ENCODE results near the gene CRYBB1.

The CRYBB1 gene

GRCh38 chr22:26606611-26607010, 11.2 kb downstream of the CRYBB1 start:
- Histone ChIP-seq H3K27me3 (ENCODE audit: insufficient read depth, low read length) (no peaks in the 10 kb centered on the region), H3K36me3 (ENCODE audit: insufficient read depth, low read length) (no peaks in the 10 kb centered on the region), H2AFZ (ENCODE audit: low read length, unreplicated experiment) (no peak overlapping the region), H3K79me2 (ENCODE audit: control insufficient read depth, insufficient read depth, low read length, unreplicated experiment) (no peaks in the 10 kb centered on the region), H3K4me3 (ENCODE audit: low read depth, low read length) (no peak overlapping the region), H3K4me1 (ENCODE audit: control insufficient read depth, insufficient read depth, low read length, unreplicated experiment) (peaks cover 10% of the 10 kb centered on the region), H3K27ac (ENCODE audit: low read depth, low read length) (peak overlapping the region; percentile 52; the same call in 1 of the 2 replicates)

GRCh38 chr22:26604368-26604767, 13.5 kb downstream of the CRYBB1 start:
- no peak overlapping the region for H3K27ac ChIP-seq (ENCODE audit: low read depth, low read length)

GRCh38 chr22:26602127-26602526, 15.7 kb downstream of the CRYBB1 start:
- H3K4me3 ChIP-seq (ENCODE audit: low read depth, low read length) = no peak overlapping the region
- H3K27ac ChIP-seq (ENCODE audit: low read depth, low read length) = no peak overlapping the region
- no peak overlapping the region for H2AFZ ChIP-seq (ENCODE audit: low read length, unreplicated experiment)
- H3K27me3 ChIP-seq (ENCODE audit: insufficient read depth, low read length) = no peaks in the 10 kb centered on the region; the same call in 1 of the 2 replicates
- H3K4me1 ChIP-seq (ENCODE audit: control insufficient read depth, insufficient read depth, low read length, unreplicated experiment) = peaks cover 4% of the 10 kb centered on the region
- H3K79me2 ChIP-seq (ENCODE audit: control insufficient read depth, insufficient read depth, low read length, unreplicated experiment) = no peaks in the 10 kb centered on the region
- no peaks in the 10 kb centered on the region for H3K36me3 ChIP-seq (ENCODE audit: insufficient read depth, low read length)

More at GRCh38 chr22:26604368-26604767, 13.5 kb downstream of the CRYBB1 start:
- Histone ChIP-seq H3K4me3 (ENCODE audit: low read depth, low read length) (no peak overlapping the region), H3K27me3 (ENCODE audit: insufficient read depth, low read length) (no peaks in the 10 kb centered on the region; the same call in 1 of the 2 replicates), H3K4me1 (ENCODE audit: control insufficient read depth, insufficient read depth, low read length, unreplicated experiment) (peaks cover 4% of the 10 kb centered on the region), H2AFZ (ENCODE audit: low read length, unreplicated experiment) (no peak overlapping the region), H3K79me2 (ENCODE audit: control insufficient read depth, insufficient read depth, low read length, unreplicated experiment) (no peaks in the 10 kb centered on the region), H3K36me3 (ENCODE audit: insufficient read depth, low read length) (no peaks in the 10 kb centered on the region)

GRCh38 chr22:26601726-26602125, 16.1 kb downstream of the CRYBB1 start:
- no peak overlapping the region for H2AFZ ChIP-seq (ENCODE audit: low read length, unreplicated experiment)
- H3K79me2 ChIP-seq (ENCODE audit: control insufficient read depth, insufficient read depth, low read length, unreplicated experiment) = no peaks in the 10 kb centered on the region
- H3K27ac ChIP-seq (ENCODE audit: low read depth, low read length) = no peak overlapping the region
- no peak overlapping the region for H3K4me3 ChIP-seq (ENCODE audit: low read depth, low read length)
- H3K36me3 ChIP-seq (ENCODE audit: insufficient read depth, low read length) = no peaks in the 10 kb centered on the region
- H3K27me3 ChIP-seq (ENCODE audit: insufficient read depth, low read length) = no peaks in the 10 kb centered on the region; the same call in 1 of the 2 replicates
- peaks cover 4% of the 10 kb centered on the region for H3K4me1 ChIP-seq (ENCODE audit: control insufficient read depth, insufficient read depth, low read length, unreplicated experiment)

- no peak overlapping the region for H2AFZ ChIP-seq (ENCODE audit: low read length, unreplicated experiment)
- H3K79me2 ChIP-seq (ENCODE audit: control insufficient read depth, insufficient read depth, low read length, unreplicated experiment) = no peaks in the 10 kb centered on the region
- no peaks in the 10 kb centered on the region for H3K36me3 ChIP-seq (ENCODE audit: insufficient read depth, low read length)
- H3K4me3 ChIP-seq (ENCODE audit: low read depth, low read length) = no peak overlapping the region
- H3K27ac ChIP-seq (ENCODE audit: low read depth, low read length) = no peak overlapping the region
- H3K4me1 ChIP-seq (ENCODE audit: control insufficient read depth, insufficient read depth, low read length, unreplicated experiment) = no peaks in the 10 kb centered on the region
- no peaks in the 10 kb centered on the region; the same call in 1 of the 2 replicates for H3K27me3 ChIP-seq (ENCODE audit: insufficient read depth, low read length)
Measured at GRCh38 chr22:26599505-26599904, 18.3 kb downstream of the CRYBB1 start.

GRCh38 chr22:26597480-26597879, 20.3 kb downstream of the CRYBB1 start:
- H3K36me3 ChIP-seq (ENCODE audit: insufficient read depth, low read length) = no peaks in the 10 kb centered on the region
- no peaks in the 10 kb centered on the region for H3K79me2 ChIP-seq (ENCODE audit: control insufficient read depth, insufficient read depth, low read length, unreplicated experiment)
- H3K4me3 ChIP-seq (ENCODE audit: low read depth, low read length) = no peak overlapping the region
- H3K27me3 ChIP-seq (ENCODE audit: insufficient read depth, low read length) = no peaks in the 10 kb centered on the region; the same call in 1 of the 2 replicates
- H3K27ac ChIP-seq (ENCODE audit: low read depth, low read length) = no peak overlapping the region
- no peaks in the 10 kb centered on the region for H3K4me1 ChIP-seq (ENCODE audit: control insufficient read depth, insufficient read depth, low read length, unreplicated experiment)
- H2AFZ ChIP-seq (ENCODE audit: low read length, unreplicated experiment) = no peak overlapping the region

- no peaks in the 10 kb centered on the region for H3K79me2 ChIP-seq (ENCODE audit: control insufficient read depth, insufficient read depth, low read length, unreplicated experiment)
- H3K36me3 ChIP-seq (ENCODE audit: insufficient read depth, low read length) = no peaks in the 10 kb centered on the region
- H3K4me1 ChIP-seq (ENCODE audit: control insufficient read depth, insufficient read depth, low read length, unreplicated experiment) = no peaks in the 10 kb centered on the region
- H2AFZ ChIP-seq (ENCODE audit: low read length, unreplicated experiment) = no peak overlapping the region
- no peak overlapping the region for H3K27ac ChIP-seq (ENCODE audit: low read depth, low read length)
- no peak overlapping the region for H3K4me3 ChIP-seq (ENCODE audit: low read depth, low read length)
- no peaks in the 10 kb centered on the region; the same call in 1 of the 2 replicates for H3K27me3 ChIP-seq (ENCODE audit: insufficient read depth, low read length)
Measured at GRCh38 chr22:26597026-26597425, 20.8 kb downstream of the CRYBB1 start.

- no peak overlapping the region for H3K4me3 ChIP-seq (ENCODE audit: low read depth, low read length)
- no peak overlapping the region for H3K27ac ChIP-seq (ENCODE audit: low read depth, low read length)
- H3K4me1 ChIP-seq (ENCODE audit: control insufficient read depth, insufficient read depth, low read length, unreplicated experiment) = no peaks in the 10 kb centered on the region
- H3K36me3 ChIP-seq (ENCODE audit: insufficient read depth, low read length) = no peaks in the 10 kb centered on the region
- H3K79me2 ChIP-seq (ENCODE audit: control insufficient read depth, insufficient read depth, low read length, unreplicated experiment) = peaks cover 5% of the 10 kb centered on the region
- H3K27me3 ChIP-seq (ENCODE audit: insufficient read depth, low read length) = no peaks in the 10 kb centered on the region
- H2AFZ ChIP-seq (ENCODE audit: low read length, unreplicated experiment) = no peak overlapping the region
Measured at GRCh38 chr22:26593763-26594162, 24.1 kb downstream of the CRYBB1 start.

- no peak overlapping the region for H3K27ac ChIP-seq (ENCODE audit: low read depth, low read length)
- no peaks in the 10 kb centered on the region for H3K4me1 ChIP-seq (ENCODE audit: control insufficient read depth, insufficient read depth, low read length, unreplicated experiment)
- no peaks in the 10 kb centered on the region for H3K36me3 ChIP-seq (ENCODE audit: insufficient read depth, low read length)
- H3K4me3 ChIP-seq (ENCODE audit: low read depth, low read length) = no peak overlapping the region
- H3K27me3 ChIP-seq (ENCODE audit: insufficient read depth, low read length) = no peaks in the 10 kb centered on the region
- peaks cover 7% of the 10 kb centered on the region for H3K79me2 ChIP-seq (ENCODE audit: control insufficient read depth, insufficient read depth, low read length, unreplicated experiment)
- H2AFZ ChIP-seq (ENCODE audit: low read length, unreplicated experiment) = no peak overlapping the region
Measured at GRCh38 chr22:26592421-26592891, 25.4 kb downstream of the CRYBB1 start.

GRCh38 chr22:26589845-26590736, 27.7 kb downstream of the CRYBB1 start, which contains the start of gene TPST2:
Gene TPST2, minus strand, starts transcription at chr22:26590132. Its CDS starts 48,502 bp downstream, at chr22:26541630.
- Histone ChIP-seq H3K27ac (ENCODE audit: low read depth, low read length) (no peak within 1 kb of the TSS), H3K36me3 (ENCODE audit: insufficient read depth, low read length) (no peaks in the 10 kb centered on the region), H3K4me3 (ENCODE audit: low read depth, low read length) (peak within 1 kb of the TSS; percentile 89), H3K27me3 (ENCODE audit: insufficient read depth, low read length) (no peaks in the 10 kb centered on the region), H3K4me1 (ENCODE audit: control insufficient read depth, insufficient read depth, low read length, unreplicated experiment) (peaks cover 5% of the 10 kb centered on the region), H2AFZ (ENCODE audit: low read length, unreplicated experiment) (peak within 1 kb of the TSS; percentile 81), H3K79me2 (ENCODE audit: control insufficient read depth, insufficient read depth, low read length, unreplicated experiment) (peaks cover 7% of the 10 kb centered on the region)
